NCI-H2196 (cell line): ENCODE data around the gene APLF.
"Not testable (repeated sequence)": the region's sequence is repeated elsewhere in the genome, so short reads cannot be mapped to it uniquely, and the experiment has no call there.

Experiments used
- DNase-seq: peaks from one replicate; lab custom pipeline; 2025; ENCODE audit not compliant: unreplicated experiment; lab: John Stamatoyannopoulos, UW

Gene APLF

DNA sequence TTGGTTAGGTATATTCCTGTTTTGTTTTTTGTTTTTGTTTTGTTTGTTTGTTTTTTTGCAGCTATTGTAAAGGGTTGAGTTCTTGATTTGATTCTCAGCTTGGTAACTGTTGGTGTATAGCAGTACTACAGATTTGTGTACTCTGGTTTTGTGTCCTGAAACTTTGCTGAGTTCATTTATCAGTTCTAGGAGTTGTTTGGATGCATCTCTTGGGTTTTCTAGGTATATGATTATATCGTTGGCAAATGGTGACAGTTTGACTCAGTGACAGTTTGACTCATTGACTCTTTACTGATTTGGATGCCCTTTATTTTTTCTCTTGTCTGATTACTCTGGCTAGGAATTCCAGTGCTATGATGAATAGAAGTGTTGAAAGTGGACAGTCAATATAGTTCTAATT lies 53.7 kb downstream of the APLF start:
- DNase-seq: no peak

DNA sequence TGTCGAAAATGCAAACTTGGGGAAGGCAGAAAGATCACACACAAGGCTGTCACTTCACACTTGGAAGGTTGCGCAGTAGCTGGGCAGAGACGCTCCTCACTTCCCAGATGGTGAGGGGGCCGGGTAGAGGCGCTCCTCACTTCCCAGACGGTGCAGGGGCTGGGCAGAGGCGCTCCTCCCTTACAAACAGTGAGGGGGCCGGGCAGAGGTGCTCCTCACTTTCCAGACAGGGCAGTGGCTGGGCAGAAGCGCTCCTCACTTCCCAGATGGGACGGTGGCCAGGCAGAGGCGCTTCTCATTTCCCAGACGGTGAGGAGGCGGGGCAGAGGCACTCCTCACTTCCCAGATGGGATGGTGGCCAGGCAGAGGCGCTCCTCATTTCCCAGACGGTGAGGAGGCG lies 59.6 kb downstream of the APLF start:
- not testable (repeated sequence) for DNase-seq

DNA sequence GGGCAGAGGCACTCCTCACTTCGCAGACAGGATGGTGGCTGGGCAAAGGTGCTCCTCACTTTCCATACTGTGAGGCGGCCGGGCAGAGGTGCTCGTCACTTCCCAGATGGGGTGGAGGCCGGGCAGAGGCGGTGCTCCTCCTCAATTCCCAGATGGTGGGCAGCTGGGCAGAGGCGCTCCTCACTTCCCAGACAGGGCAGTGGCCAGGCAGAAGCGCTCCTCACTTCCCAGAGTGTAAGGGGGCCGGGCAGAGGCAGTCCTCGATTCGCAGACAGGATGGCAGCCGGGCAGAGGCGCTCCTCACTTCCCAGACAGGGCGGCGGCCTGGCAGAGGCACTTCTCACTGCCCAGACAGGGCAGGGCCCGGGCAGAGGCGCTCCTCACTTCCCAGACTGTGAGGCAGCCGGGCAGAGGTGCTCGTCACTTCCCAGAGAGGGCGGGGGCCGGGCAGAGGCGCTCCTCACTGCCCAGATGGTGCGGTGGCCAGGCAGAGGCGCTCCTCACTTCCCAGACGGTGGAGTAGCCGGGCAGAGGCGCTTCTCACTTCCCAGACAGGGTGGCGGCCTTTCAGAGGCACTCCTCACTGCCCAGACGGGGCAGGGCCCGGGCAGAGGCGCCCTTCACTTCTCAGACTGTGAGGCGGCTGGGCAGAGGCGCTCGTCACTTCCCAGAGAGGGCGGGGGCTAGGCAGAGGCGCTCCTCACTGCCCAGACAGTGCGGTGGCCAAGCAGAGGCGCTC lies 60.1 kb downstream of the APLF start:
- not testable (repeated sequence) for DNase-seq

DNA sequence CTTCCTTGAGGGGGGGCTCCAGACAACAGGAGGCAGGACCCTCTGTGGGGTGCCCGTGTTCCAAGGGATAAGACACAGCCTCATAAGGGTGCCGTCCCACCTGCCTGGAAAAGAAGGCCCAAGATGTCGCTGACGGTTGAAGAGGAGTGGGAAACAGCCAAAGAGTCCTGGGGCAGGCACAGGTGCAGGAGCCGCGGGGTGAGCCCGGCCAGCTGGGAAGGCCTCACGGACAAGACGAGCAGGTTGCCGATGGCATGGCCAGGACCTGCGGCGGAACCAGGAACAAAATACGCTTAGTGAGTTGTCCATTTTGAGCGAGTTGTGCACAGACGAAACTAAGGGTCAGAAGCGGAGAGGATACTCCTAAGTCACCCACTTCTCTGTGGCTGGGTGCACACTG lies 61.8 kb downstream of the APLF start:
- DNase-seq: not testable (repeated sequence)

DNA sequence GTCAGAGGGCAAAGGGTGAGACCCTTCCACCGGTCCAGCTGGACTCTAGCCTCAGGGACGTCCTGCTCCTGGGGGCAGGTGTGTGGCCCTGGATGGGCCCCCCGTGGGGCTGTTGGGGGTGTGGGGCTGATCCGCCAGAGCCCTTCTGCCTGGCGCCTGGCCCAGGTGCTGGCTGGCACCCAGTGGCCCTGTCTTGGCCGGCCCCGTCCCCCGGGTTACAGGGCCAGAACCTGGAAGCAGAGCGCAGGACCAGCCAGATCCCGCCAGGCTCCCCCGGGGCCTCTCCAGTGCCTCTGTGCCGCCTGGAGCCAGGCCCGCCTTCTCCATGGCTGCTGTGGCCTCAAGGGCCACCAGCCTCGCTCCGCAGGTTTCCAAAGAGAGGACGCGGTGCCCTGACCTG lies 62.3 kb downstream of the APLF start:
- not testable (repeated sequence) for DNase-seq

DNA sequence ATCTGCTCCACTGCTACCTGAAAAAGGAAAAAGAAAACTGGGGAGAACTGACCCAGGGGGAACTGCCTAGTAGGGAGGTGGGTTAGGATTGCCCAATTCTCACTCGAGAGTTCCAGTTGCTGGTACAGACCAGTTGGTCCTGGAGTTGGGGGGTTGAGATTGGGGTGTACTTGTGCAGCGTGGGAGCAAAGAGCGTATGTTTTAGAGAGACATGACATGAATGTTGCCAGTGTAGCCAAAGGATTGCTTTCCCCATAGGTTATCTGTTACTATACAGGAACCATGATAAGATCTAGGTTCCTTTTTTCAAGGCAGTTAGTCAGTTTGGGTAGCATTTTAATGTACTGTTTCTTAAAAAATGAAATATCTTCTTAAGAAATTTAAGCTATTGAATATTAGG lies 68.6 kb downstream of the APLF start:
- DNase-seq: no peak

DNA sequence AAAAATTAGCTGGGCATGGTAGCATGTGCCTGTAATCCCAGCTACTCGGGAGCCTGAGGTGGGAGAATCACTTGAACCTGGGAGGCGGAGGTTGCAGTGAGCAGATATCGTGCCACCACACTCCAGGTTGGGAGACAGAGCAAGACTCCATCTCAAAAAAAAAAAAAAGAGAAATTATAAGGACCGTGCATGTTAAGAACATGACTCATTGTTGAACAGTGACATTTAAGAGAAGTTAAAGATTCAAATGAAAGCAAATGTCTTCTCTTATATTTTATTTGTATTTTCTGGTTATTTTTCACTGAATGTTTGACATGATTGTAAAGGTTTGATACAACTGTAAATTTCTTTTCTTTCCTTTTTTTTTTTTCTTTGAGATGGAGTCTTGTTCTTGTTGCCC lies 69.6 kb downstream of the APLF start:
- DNase-seq: no peak

DNA sequence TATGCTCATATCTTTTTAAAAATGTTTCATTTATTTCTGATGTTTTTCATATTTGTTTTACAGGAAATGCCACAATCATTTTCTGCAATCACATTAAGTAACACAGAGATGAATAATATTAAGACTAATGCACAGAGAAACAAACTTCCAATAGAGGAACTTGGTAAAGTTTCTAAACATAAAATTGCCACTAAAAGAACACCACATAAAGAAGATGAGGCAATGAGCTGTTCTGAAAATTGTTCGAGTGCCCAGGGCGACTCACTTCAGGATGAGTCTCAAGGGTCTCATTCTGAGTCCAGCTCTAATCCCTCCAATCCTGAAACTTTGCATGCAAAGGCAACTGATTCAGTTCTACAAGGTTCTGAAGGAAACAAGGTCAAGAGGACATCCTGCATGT lies 70.4 kb downstream of the APLF start:
- no peak for DNase-seq

DNA sequence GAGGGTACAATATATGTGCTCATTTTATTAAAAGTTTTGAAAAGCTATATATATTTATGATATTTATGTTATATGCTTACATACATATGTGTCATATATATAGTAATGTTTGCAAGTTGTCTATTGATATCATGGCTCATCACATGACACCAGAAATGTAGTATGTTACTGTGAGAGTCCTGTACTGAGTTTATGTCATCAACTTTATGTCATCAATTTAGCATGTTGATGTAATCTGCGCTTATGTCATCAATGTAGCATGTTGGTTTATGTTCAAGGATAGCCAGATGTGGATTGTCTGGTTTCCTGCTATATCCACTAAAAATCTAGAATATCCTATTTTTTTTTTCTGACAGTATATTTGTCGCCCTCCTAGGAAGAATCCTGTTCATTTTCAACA lies 77.4 kb downstream of the APLF start:
- DNase-seq: no peak

DNA sequence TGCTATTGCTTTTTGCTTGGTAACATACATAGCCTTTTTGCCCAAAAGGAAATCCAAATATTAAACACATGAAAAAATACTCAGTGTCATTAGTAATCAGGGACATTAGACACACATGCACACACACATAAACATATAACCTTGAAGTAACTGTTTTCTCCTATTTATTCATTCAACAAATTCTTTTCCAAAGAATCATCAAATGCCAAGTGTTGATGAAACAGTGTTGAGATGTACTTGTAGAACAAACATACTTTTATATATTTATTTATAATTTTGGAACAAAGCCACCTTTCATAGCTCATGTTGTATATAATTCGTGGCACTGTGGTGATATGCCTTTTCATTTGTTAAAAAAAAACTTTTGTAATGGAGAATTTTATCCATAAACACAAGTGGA lies 81.0 kb downstream of the APLF start:
- DNase-seq: no peak

DNA sequence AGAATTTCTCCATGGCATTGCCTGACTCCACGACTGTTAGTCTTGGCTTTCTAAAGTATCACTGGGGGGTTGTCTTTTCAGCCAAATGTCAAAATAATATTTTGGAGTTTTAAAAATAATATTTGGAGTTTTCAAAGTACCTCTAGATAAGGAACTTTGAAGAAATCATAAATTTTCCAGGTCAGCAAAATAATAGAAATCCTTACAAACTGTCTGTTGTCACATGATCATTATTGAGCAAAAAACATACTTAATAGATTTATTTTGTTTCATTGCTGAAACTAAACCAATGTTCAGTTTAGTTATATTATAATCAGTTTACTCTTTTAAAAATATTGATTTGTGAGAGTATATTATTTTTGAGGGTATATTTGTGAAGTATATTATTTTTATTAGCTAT lies 85.7 kb downstream of the APLF start:
- DNase-seq: no peak

DNA sequence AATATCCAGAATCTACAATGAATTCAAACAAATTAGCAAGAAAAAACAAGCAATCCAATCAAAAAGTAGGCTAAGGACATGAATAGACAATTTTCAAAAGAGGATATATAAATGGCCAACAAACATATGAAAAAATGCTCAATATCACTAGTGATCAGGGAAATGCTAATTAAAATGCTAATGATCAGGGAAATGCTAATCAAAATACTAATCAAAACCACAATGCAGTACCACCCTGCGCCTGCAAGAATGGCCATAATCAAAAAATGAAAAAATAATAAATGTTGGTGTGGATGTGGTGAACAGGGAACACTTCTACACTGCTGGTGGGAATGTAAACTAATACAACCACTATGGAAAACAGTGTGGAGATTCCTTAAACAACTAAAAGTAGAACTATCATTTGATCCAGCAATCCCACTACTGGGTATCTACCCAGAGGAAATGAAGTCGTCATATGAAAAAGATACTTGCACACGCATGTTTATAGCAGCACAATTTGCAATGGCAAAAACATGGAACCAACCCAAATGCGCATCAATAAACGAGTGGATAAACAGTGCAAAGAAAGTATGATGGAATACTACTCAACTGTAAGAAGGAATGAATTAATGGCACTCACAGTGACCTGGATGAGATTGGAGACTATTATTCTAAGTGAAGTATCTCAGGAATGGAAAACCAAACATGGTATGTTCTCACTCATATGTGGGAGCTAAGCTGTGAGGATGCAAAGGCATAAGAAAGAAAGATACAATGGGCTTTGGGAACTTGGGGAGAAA lies 88.2 kb downstream of the APLF start:
- DNase-seq: not testable (repeated sequence)

DNA sequence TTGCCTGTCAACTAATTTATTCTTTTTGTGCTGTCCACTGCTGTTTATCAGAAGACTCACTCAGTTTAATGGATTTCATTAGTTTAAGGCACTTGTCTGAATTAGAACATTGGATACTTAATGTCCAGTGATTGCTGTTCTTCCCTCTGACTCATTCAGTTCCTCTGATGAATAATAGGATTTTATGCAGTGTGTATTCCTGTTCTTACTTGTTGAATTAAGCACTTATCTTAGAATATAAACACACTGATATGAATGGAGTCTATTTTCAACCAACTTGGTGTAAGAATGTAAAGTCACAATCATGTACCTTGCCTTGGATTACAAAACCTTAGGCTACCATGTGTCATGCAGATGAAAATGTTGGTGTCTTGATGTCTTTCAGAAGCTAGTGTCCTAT lies 89.0 kb downstream of the APLF start:
- DNase-seq: no peak

DNA sequence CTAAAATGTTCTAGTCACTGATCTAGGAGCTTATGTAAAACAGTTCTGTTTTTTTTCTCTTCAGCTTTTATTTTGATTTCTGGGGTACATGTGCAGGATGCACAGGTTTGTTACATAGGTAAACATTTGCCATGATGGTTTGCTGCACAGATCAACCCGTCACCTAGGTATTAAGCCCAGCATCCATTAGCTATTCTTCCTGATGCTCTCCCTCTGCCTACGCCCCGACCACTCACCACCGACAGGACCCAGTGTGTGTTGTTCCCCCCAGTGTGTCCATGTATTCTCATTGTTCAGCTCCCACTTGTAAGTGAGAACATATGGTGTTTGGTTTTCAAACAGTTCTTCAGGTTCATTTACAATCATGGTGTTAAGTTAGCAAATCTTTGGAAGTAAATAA lies 91.2 kb downstream of the APLF start:
- no peak for DNase-seq

DNA sequence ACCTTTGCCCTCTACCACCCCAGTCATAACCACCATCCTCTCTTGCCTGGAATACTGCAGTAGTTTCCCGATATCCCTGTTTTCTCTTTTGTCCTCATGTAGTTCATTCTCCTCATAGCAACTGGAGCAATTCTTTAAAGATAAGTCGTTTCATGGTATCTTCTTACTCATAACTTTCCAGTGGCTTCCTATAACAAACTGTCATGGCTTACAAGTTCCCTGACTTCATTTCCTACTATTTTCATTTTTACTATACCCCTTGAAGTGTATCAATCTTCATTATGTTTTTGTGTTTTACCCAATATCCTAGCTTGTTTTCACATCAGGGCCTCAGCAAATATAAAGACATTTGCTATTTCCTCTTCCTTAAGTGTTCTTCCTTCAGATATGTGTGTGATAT lies 92.3 kb downstream of the APLF start:
- no peak for DNase-seq

DNA sequence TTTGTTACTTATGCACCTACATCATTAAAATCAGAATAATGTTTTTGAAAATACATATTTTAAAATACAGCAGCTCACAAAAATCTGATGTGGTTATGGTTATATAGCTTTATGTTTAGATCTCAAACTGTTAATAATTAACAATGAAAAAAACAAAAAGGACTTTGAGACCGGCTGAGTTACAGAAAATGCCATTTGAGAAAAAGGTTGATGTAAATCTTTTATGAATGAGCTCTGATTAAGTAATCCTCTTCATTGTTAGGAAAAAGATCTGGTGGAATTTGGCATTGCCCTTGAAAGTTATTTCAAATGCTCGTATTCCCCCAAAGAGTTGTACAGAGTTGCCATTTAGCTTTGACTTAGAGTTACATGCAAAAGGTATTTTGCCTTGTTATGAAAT lies 93.2 kb downstream of the APLF start:
- no peak for DNase-seq

DNA sequence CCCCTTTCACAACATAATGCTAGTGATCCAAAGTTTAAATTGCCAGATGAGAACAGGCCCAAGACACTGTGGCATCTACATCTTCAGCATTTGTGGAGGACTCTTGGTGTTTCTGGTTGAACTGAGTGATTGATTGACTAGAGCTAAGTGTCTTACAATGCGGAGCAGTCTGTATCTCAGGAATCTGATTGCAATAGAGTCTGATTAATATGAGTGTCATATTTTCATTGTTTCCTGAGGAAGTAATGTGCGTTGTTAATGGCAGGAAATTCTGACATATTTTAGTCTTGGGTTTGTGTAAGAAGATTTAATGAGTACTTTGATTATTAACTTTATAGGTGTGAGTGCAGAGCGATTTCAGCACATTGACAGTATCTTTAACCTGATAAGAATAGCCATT lies 94.0 kb downstream of the APLF start:
- DNase-seq: no peak

DNA sequence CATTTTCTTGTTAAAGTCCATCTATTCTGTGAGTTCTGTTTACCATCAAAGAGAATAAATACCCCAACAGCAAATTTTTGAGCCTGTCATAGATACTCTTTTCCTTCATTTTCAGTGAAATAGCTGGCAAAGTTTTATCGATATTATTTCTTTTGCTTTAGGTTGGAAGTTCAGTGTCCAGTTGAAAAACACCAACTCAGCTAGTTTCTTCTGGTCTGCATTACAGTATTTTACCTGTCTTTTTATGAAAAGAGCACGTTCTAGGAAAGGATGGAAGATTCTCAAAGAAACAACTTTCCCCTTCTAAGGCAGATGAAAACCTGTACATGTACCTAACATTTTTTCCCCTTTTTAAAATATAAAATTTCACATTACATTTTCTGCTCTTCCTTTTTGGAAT lies 95.5 kb downstream of the APLF start:
- no peak for DNase-seq

DNA sequence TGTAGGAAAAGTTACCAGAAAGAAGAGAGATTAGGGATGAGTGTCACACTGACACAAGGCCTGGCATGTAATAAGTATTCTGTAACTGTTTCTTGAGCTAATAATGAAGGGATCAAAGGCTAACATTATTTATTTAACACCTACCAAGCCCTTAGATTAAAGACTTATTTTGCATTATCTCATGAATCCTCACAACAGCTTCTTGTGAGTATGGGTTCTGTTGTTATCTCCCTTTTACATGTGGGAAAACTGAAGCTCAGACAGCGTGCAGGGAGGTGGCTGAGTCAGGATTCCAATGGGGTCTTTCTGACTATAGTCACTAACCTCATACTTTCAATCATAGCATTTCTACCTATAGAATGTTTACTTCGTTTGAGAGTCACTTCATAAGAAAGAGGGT lies 97.0 kb downstream of the APLF start:
- no peak for DNase-seq

DNA sequence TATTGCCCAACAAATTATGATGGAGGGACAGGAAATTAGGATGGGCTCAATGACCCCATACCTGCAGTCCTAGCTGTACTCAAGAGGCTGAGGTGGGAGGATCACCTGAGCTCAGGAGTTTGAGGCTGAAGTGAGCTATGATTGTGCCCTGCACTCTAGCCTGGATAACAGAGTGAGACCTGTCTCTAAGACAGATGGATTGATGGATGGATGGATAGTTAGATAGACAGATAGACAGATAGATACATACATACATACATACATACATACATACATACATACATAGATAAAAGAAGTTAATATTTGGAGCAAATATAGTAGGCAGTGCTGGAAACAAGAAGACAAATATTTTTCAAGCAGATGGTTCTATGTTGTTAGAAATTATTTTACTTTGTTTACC lies 97.9 kb downstream of the APLF start:
- no peak for DNase-seq

DNA sequence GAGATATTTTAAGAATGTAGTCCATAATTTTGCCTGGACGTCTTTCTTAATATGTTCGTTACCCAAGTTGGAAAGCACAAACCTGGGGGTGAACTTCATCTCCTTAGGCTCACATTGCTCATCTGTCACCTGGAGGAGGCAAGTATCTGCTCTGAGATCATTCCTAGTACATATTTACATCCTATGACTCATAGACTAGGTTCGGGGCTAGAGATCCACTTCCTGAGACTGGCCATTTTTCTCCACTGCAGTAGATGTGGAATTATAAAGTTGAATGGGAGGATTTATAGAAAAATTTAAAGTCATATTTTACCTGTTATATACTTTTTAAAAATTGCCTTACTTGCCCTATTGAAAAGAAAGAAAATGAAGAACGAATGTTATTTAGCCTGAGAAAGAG lies 98.5 kb downstream of the APLF start:
- DNase-seq: no peak

DNA sequence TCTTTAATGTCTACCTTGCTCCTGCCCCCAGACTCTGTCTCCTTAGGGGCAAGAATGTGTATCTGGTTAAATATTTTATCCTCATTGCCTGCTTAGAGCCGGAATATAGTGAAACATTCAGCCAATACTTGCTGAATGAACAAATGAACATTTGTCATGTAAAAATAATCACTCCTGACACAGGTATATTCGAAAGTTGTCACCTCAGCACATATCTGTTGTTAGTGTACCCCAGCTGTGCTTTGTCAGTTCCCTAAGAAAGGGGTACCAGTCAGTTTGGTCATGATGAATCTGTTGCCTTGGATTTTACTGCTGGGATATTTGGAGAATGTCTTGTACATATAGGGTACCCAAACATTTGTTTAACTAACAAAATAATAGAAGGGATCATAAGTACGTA lies 99.0 kb downstream of the APLF start:
- no peak for DNase-seq

DNA sequence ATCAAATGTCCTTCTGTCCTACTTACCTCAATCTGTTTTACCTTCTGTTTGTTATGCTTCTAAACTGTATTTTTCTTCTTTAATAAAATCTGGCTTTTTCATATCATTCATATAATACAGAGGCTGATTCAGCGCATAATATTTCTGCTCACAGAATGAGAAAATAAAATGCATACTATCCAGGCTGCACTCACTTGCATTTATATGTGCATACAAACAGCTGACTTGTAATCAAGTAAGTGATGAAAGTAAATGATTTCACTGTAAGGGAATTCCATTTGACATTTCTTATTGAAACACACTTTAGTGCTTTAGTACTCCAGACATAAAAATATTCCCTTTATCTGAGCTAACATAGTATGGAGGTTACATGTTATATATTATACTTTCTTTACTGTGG lies 100.7 kb downstream of the APLF start:
- DNase-seq: no peak
